ENCODE results near the gene PGAM2. TPM values are rescaled to one million over a fixed set of nuclear protein-coding genes. Genes with fewer than 3 reads are reported as not detected.
A peak's percentile ranks its signal among the peaks of the same experiment; 100 is the strongest.

Gene PGAM2
- total RNA-seq, 1 donor from 2014 or later = under 0.01 TPM

DNA sequence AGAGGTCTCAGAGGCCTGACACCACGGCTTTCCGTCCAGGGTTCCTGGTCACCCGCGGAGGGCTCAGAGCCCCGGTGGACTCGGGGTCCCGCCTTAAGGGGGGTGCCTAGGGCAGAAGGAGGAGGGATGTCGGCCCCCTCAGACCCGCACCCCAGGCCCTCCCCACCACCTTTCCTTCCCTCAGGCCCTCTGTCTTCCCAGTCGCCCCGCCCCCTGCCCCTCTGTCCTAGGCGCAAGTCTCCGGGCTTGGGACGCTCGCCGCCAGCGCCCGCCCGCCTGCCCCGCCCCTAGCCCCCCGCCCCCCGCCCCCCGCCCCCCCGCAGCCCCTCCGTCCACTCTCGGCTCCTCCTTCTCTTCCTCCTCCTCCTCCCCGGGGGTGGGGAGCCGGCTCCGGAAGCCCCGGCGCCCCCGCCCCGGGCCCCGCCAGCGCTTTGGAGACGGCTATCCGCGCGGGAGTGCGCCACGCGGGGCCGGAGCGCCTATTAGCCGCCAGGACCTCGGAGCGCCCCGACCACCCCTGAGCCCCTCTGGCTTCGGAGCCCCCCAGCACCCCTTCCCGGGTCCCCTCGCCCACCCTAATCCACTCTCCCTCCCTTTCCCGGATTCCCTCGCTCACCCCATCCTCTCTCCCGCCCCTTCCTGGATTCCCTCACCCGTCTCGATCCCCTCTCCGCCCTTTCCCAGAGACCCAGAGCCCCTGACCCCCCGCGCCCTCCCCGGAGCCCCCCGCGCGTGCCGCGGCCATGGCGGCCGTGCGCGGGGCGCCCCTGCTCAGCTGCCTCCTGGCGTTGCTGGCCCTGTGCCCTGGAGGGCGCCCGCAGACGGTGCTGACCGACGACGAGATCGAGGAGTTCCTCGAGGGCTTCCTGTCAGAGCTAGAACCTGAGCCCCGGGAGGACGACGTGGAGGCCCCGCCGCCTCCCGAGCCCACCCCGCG lies 38.8 kb upstream of the PGAM2 start, which contains the start of gene AEBP1:
AEBP1 (plus strand) TSS at position 423 of the 937 bp plus-strand sequence; CDS start at position 744, 321 bp downstream.
- peak in 1 of 2 donors; percentile 30 for DNase-seq (ENCODE audit: low read depth in 2 of 2)

- no peak for DNase-seq (ENCODE audit: low read depth in 2 of 2)
Measured at GRCh38 chr7:44103566-44103922, 38.2 kb upstream of the PGAM2 start.

DNA sequence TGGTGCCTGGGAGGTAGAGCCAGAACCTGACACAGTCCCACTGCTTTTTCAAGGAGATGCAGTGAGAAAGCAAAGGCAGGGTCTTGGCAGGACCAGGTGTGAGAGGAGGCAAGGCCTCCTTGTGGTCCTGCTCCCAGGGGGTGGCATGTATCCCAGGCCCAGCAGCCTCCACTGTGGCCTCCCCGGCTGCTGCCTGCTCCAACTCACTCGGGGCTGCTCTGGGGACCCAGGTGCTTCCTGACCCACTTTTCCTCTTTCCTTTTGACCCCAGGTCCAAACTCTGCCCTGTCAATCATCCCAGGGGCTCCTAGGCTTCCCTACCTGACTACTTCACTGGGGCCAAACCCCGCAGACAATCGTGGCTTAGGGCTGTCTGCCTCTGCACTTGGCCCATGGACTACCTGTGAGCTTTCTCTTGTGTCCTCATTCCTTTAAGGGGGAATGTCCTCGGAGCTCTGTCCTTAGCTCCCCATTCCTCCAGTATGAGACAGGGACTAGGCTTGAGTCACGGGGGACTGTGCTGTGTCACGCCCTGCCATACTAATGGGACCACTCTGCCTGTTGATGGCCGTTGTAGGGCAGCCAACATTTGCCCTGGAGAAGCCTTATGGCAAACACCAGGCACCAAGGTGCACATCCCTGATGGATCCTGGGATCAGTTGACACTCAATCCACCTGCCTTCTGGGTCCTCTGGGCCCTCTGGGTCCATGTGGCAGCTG lies 37.6 kb upstream of the PGAM2 start:
- DNase-seq (ENCODE audit: low read depth in 2 of 2) = no peak

GRCh38 chr7:44101966-44102845 lies 36.8 kb upstream of the PGAM2 start:
- DNase-seq (ENCODE audit: low read depth in 2 of 2) = peak in 1 of 2 donors; percentile 16

GRCh38 chr7:44101303-44101965 lies 36.1 kb upstream of the PGAM2 start:
- no peak for DNase-seq (ENCODE audit: low read depth in 2 of 2)

DNA sequence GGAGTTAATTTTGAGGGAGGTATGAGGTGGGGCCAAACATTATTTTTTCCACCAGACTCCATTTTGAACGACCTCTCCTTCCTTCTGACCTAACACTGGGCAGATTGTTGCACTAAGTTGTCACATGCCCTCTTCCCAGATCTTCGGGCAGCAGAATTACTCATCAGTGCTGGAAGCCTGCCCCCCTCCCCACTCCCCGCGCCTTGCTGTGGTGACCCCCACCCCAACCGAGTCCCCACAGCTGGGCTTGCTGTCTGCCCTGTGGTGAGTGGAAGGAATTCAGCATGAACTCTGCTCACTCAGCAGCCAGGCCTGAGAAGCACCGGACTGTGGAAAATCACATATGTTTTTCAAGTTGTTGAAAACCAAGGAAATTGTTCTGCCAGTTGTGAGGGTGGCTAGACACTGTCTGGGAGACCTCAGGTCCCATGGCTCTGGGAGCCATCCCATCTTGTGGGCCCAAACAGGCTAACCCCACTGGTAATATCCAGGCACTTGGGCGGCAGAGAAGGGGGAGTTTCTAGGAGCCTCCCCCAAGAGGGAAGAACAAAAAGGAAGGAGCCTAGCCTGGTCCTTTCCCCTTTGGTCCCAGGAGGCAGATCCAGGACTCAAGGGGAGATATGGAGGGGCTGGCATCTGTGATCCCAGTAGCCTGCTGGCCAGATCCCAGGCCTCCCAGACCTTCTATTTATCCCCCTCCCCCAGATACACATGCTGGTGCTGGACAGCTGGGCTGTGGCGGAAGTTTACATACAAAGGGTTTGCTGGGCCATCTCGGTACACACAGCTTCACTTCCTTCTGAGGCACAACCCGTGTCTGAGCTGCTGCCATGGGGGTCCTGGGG lies 35.3 kb upstream of the PGAM2 start:
- no peak for DNase-seq (ENCODE audit: low read depth in 2 of 2)

GRCh38 chr7:44099669-44100068 lies 34.3 kb upstream of the PGAM2 start:
- DNase-seq (ENCODE audit: low read depth in 2 of 2) = peak in 1 of 2 donors; percentile 46

DNA sequence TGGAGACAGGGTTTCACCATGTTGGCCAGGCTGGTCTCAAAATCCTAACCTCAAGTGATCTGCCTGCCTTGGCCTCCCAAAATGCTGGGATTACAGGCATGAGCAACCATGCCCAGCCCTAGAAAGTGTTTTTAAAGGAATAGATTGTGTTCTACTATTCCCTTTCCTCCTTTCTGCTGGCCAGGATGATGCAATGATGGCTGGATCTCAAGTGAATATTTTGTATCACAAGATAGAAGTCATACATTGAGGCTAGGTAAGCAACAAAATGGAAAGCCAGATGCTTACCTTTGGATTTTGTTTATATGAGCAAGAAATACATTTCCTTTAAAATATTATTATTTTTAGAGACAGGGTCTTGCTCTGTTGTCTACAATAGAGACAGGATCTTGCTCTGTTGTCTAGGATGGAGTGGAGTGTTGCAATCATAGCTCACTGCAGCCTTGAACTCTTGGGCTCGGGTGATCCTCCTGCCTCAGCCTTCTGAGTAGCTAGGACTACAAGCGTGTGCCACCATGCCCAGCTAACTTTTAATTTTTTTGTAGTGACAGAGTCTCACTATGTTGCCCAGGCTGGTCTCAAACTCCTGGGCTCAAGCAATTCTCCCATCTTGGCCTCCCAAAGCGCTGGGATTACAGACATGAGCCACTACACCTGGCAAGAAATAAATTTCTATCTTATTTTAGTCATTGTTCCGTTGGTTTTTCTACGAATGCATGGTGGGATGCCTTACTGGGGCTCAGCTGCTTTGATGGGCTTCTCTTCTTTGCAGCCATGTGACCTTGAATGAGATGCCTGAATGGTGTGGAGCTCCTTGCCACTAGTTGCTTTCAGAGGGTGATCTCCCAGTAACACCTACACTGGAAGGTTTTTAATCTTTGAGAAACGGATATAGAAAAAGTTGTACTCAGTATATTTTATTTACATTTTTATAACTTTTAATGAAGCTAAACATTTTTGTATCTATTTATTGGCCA lies 33.0 kb upstream of the PGAM2 start:
- DNase-seq (ENCODE audit: low read depth in 2 of 2) = no peak

DNA sequence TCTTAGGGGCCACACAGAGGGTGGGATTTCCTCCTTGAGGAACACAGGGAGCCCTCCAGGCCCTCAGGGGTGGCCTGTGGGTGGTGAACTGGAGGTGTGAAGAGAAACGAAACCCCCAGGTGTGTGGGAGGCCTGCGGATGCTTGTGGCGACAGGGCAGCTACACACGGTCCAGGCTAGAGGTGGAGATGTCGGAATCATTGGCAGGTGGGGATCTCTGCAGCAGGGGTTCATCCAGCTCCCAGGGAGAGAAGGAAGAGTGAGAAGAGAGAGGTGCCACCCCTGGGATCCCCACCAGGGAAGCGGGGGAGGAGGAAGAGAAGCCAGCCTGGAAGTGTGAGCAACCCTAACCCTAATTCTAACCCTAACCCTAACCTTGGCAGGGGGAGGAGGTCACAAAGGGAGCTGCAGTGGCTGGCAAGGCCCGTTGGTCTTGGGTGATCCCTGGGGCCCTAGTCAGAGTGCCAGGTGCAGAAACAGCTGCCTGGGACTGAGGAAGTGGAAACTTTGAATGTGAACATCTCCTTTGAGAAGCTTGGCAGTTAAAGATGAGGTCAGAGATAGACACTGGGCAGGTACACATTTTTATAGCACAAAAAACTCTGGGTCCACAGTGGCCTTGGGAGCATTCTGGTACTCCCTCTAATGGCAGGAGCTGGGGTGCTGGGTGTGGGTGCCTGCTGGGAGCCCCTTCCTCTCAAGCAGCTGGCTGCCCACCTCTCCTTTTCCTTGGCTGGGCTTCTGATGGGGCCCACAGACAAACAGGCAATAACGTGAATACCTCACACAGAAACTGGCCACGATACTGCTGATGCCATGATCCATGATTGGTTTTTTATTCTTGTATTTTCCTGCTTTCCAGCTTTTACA lies 31.9 kb upstream of the PGAM2 start:
- no peak for DNase-seq (ENCODE audit: low read depth in 2 of 2)

DNA sequence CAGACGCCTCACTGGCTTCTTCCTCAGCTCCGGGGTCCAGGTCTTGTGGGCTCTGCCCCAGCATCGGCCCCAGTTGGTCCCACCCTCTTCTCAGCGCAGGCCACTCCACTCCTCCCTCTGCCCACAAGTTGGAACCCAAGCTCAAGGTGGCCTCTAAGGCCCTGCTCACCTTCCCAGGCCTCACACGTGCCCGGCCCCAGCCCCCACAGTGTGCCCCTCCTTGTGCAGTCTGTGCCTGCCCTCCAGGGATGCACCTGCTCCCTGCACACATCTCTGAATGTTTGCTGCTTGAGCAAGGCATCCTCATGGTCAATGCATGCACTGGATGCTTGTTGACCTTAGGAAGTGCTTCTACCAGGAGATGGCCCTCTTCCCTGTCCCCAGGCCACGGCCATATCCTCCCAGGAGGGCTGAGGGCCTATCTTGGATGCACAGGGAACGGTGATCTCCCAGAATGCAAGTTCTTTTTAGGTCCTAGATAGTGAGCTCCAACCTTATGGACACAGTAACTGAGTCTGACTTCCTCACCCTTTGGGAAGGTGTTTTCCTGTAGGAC lies 31.0 kb upstream of the PGAM2 start:
- no peak for DNase-seq (ENCODE audit: low read depth in 2 of 2)

- no peak for DNase-seq (ENCODE audit: low read depth in 2 of 2)
Measured at GRCh38 chr7:44095781-44096180, 30.4 kb upstream of the PGAM2 start.

- no peak for DNase-seq (ENCODE audit: low read depth in 2 of 2)
Measured at GRCh38 chr7:44094883-44095592, 29.7 kb upstream of the PGAM2 start.

GRCh38 chr7:44094365-44094764 lies 29.0 kb upstream of the PGAM2 start:
- DNase-seq (ENCODE audit: low read depth in 2 of 2) = no peak

GRCh38 chr7:44093102-44093641 lies 27.8 kb upstream of the PGAM2 start:
- no peak for DNase-seq (ENCODE audit: low read depth in 2 of 2)

- peak; percentile 51 to 74 for DNase-seq (ENCODE audit: low read depth in 2 of 2)
Measured at GRCh38 chr7:44087911-44088838, 22.8 kb upstream of the PGAM2 start.

DNA sequence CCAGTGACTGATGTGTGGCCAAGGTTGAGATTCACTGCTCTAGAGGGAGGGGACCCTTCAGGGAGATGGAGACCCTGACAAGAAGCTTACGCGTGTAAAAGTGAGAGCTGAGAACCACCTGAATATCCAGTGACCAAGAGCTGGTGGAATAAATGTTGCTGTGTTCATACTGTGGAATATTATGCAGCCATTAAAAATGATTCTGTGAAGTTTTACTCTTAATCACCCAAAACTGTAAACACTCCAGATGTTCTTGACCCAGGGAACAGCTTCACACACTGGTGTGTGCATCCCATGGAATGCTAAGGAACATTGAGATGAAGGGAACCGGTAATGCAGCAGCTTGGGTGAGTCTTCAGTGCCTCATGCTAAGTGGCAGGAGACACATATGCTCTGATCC lies 21.3 kb upstream of the PGAM2 start:
- no peak for DNase-seq (ENCODE audit: low read depth in 2 of 2)
